Tibial artery (tissue), 4 donors: ENCODE measurements around the gene HTR6.

Experiments used
- DNase-seq, 2 donors: peaks; one replicate each; pipeline ENCODE4 v3.0.0-alpha.2; 2019
- H3K27ac ChIP-seq, 2 donors: fragments of 200-600 bp; sonication (generic) in 1 of 2; 1 replicate in 1 of 2; 2 replicates in 1 of 2; pipeline ENCODE4 v1.5.1; 2018 to 2019; ENCODE audit warnings: mild to moderate bottlenecking in 1 of 2
- H3K27me3 ChIP-seq, 2 donors: fragments of 200-600 bp; sonication (generic) in 1 of 2; one replicate each; pipeline versions ENCODE4 v1.5.1 to v1.6.0; 2016 to 2019
- H3K36me3 ChIP-seq, 3 donors: fragments of 200-600 bp; sonication (generic) in 2 of 3; one replicate each; pipeline ENCODE4 v1.5.1; 2016 to 2019; ENCODE audit warnings: mild to moderate bottlenecking in 2 of 3
- H3K4me1 ChIP-seq, 4 donors: fragments of 200-600 bp; sonication (generic) in 2 of 4; 1 replicate in 3 of 4; 2 replicates in 1 of 4; pipeline ENCODE4 v1.5.1; 2016 to 2019
- H3K4me3 ChIP-seq, 2 donors: fragments of 200-600 bp; sonication (generic) in 1 of 2; 1 replicate in 1 of 2; 2 replicates in 1 of 2; pipeline ENCODE4 v1.5.1; 2018 to 2019; ENCODE audit warnings: mild to moderate bottlenecking in 2 of 2
- H3K9me3 ChIP-seq, 3 donors: fragments of 200-600 bp; sonication (generic) in 1 of 3; one replicate each; pipeline ENCODE4 v1.5.1; 2016 to 2019
- intact Hi-C: fragments of 100-400 bp; cut with DNase I; formaldehyde crosslinking; loops from one replicate; pipeline ENCODE4 v1.15.0; 2023; ENCODE audit warnings: low total_unique reads
- TF ChIP-seq, protein P1 (sequence below), 2 experiments: fragments of 200-600 bp in 1 of 2; fragments of 450-650 bp in 1 of 2; IDR thresholded peaks; one replicate each; pipeline ENCODE4 v1.5.1; 2017 to 2019; ENCODE audit warnings: antibody characterized with exemption in 2 of 2, mild to moderate bottlenecking in 1 of 2, moderate library complexity in 1 of 2

HTR6 gene

DNA sequence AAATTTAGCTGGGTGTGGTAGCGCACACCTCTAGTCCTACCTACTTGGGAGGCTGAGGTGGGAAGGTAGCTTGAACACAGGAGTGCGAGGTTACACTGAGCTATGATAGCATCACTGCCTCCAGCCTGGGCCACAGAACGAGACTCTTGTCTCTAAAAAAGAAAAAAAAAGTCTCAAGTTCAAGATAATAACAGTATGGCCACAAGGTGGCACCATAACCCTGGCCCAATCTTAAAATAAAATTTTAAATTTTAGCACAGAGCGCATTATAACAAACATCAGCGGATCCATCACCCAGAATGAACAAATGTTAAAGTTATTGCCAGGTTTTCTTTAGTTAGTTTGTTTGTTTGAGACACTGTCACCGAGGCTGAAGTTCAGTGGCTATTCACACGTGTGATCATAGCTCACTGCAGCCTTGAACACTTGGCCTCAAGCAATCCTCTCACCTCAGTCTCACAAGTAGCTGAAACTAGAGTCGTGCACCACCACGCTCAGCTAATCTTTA, 2.9 kb upstream of the HTR6 start:
- Histone ChIP-seq H3K9me3 (no peaks in the 10 kb centered on the region), H3K4me1 (peaks cover 0 to 25% (median 14%) of the 10 kb centered on the region in 4 donors), H3K36me3 (peaks cover 0 to 22% (median 20%) of the 10 kb centered on the region in 3 donors), H3K27ac (no peak overlapping the region), H3K4me3 (no peak overlapping the region), H3K27me3 (peaks cover 0 to 48% of the 10 kb centered on the region in 2 donors)
- DNase-seq = no peak
- TF ChIP-seq, protein P1, sequence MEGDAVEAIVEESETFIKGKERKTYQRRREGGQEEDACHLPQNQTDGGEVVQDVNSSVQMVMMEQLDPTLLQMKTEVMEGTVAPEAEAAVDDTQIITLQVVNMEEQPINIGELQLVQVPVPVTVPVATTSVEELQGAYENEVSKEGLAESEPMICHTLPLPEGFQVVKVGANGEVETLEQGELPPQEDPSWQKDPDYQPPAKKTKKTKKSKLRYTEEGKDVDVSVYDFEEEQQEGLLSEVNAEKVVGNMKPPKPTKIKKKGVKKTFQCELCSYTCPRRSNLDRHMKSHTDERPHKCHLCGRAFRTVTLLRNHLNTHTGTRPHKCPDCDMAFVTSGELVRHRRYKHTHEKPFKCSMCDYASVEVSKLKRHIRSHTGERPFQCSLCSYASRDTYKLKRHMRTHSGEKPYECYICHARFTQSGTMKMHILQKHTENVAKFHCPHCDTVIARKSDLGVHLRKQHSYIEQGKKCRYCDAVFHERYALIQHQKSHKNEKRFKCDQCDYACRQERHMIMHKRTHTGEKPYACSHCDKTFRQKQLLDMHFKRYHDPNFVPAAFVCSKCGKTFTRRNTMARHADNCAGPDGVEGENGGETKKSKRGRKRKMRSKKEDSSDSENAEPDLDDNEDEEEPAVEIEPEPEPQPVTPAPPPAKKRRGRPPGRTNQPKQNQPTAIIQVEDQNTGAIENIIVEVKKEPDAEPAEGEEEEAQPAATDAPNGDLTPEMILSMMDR (IDR thresholded peaks at IDR 0.05) = peak; percentile 59 to 76
- intact Hi-C loops = no loop called here

DNA sequence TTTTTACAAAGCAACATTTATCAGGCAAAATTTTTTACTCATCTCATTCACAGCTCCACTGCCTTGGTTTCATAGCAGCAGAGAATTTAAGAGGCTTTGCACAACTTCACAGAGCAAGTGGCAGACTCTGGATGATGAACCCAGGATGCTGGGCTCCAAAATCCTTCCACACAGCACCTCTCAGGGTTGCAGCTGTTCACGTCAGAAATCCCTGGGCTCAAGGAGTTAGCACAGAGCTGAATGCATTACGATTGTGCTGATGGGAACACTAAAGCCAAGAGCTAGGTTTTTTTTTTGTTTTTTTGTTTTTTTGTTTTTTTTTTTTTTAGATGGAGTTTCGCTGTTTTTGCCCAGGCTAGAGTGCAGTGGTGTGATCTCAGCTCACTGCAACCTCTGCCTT, 2.4 kb upstream of the HTR6 start:
- intact Hi-C loops = no loop called here
- H3K9me3 ChIP-seq = no peaks in the 10 kb centered on the region
- H3K4me1 ChIP-seq = peaks cover 0 to 25% (median 14%) of the 10 kb centered on the region in 4 donors
- no peak overlapping the region for H3K27ac ChIP-seq
- DNase-seq = no peak
- peaks cover 0 to 52% of the 10 kb centered on the region in 2 donors for H3K27me3 ChIP-seq
- TF ChIP-seq, protein P1 (IDR thresholded peaks at IDR 0.05) = no peak
- H3K36me3 ChIP-seq = peaks cover 0 to 16% (median 15%) of the 10 kb centered on the region in 3 donors
- H3K4me3 ChIP-seq = no peak overlapping the region

DNA sequence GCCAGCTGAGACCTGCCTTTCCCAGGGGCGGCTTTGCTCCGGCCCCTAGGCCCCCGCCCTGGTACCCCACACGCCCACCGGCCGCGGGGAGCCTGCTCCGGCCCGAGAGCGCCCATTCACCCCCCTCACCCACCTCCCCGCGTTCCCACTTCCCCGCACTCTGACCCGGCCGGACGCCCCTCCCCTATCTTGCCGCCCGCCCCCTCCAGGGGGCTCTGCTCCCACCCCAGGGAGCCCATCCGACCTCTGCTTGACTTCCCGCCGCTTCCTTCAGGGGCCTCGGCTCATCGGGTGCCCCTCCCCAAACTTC, 466 bp downstream of the HTR6 start:
- H3K9me3 ChIP-seq = no peaks in the 10 kb centered on the region
- TF ChIP-seq, protein P1 (IDR thresholded peaks at IDR 0.05) = no peak
- H3K4me3 ChIP-seq = peak overlapping the region in 1 of 2 donors; percentile 43
- H3K36me3 ChIP-seq = no peaks in the 10 kb centered on the region
- H3K27me3 ChIP-seq = peaks cover 0 to 70% of the 10 kb centered on the region in 2 donors
- H3K27ac ChIP-seq = no peak overlapping the region
- peaks cover 0 to 17% (median 10%) of the 10 kb centered on the region in 4 donors for H3K4me1 ChIP-seq
- no peak for DNase-seq
- intact Hi-C loops = loop anchor here (2.0 kb wide), 1 partner anchor 38 kb away; no protein-coding TSS in a partner anchor

DNA sequence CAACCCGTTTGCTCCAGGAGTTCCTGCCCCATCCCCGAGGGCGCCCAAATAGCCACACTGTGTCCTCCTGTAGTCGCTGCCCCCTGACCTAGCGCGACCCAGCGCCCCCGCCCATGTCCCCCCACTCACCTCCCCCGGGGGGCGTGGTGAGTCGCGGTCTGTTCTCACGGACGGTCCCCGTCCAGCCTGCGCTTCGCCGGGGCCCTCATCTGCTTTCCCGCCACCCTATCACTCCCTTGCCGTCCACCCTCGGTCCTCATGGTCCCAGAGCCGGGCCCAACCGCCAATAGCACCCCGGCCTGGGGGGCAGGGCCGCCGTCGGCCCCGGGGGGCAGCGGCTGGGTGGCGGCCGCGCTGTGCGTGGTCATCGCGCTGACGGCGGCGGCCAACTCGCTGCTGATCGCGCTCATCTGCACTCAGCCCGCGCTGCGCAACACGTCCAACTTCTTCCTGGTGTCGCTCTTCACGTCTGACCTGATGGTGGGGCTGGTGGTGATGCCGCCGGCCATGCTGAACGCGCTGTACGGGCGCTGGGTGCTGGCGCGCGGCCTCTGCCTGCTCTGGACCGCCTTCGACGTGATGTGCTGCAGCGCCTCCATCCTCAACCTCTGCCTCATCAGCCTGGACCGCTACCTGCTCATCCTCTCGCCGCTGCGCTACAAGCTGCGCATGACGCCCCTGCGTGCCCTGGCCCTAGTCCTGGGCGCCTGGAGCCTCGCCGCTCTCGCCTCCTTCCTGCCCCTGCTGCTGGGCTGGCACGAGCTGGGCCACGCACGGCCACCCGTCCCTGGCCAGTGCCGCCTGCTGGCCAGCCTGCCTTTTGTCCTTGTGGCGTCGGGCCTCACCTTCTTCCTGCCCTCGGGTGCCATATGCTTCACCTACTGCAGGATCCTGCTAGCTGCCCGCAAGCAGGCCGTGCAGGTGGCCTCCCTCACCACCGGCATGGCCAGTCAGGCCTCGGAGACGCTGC, 1.1 kb downstream of the HTR6 start:
- no peaks in the 10 kb centered on the region for H3K9me3 ChIP-seq
- no peak for DNase-seq
- H3K4me3 ChIP-seq = no peak overlapping the region
- H3K4me1 ChIP-seq = peaks cover 0 to 17% (median 9%) of the 10 kb centered on the region in 4 donors
- intact Hi-C loops = loop anchor here (2.0 kb wide), 1 partner anchor 37 kb away; no protein-coding TSS in a partner anchor
- no peaks in the 10 kb centered on the region for H3K36me3 ChIP-seq
- TF ChIP-seq, protein P1 (IDR thresholded peaks at IDR 0.05) = no peak
- no peak overlapping the region for H3K27ac ChIP-seq
- peaks cover 0 to 66% of the 10 kb centered on the region in 2 donors for H3K27me3 ChIP-seq

DNA sequence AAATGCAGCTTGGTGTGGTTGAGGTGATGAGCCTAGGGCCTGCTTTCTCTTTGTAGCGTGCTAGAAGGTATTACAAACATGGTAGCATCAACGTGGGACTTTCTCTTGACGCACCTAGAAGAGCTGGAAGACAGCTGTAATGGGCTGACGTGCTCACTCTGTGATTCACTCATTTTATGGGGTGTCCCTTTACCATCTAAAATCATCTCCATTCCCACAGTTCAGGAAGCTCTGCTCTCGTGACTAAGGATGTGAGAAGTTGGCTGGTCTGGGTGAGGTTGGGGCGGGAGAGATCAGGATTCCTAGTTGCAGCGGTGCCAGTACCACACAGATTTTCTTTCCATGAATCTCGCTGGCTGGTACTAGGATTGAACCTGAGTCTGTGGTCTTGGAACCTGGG, 4.2 kb downstream of the HTR6 start:
- TF ChIP-seq, protein P1 (IDR thresholded peaks at IDR 0.05) = no peak
- Histone ChIP-seq H3K4me3 (no peak overlapping the region), H3K4me1 (peaks cover 0 to 17% (median 9%) of the 10 kb centered on the region in 4 donors), H3K27me3 (peaks cover 0 to 64% of the 10 kb centered on the region in 2 donors), H3K9me3 (no peaks in the 10 kb centered on the region), H3K27ac (no peak overlapping the region), H3K36me3 (no peaks in the 10 kb centered on the region)
- intact Hi-C loops = no loop called here
- no peak for DNase-seq
